ENCODE measurements around the gene RAB1A.

Gene RAB1A

GRCh38 chr2:65085148-65085547 is 44.8 kb downstream of the RAB1A start:
- DNase-seq = no peak

GRCh38 chr2:65081232-65081685 is 48.6 kb downstream of the RAB1A start:
- DNase-seq = no peak

GRCh38 chr2:65079017-65079416 is 50.9 kb downstream of the RAB1A start:
- DNase-seq = no peak

- no peak for DNase-seq
These were observed 52.0 kb downstream of the RAB1A start for GRCh38 chr2:65077898-65078297.

GRCh38 chr2:65076345-65076710 is 53.6 kb downstream of the RAB1A start:
- no peak for DNase-seq

GRCh38 chr2:65075605-65076344 is 54.1 kb downstream of the RAB1A start:
- no peak for DNase-seq

- DNase-seq = no peak
These were observed 54.7 kb downstream of the RAB1A start for GRCh38 chr2:65075176-65075575.

- DNase-seq = no peak
These were observed 55.9 kb downstream of the RAB1A start for GRCh38 chr2:65073879-65074565.

- DNase-seq = no peak
These were observed 57.5 kb downstream of the RAB1A start for GRCh38 chr2:65072181-65072970.

GRCh38 chr2:65071499-65072180 is 58.3 kb downstream of the RAB1A start:
- no peak for DNase-seq

GRCh38 chr2:65070856-65071255 is 59.0 kb downstream of the RAB1A start:
- no peak for DNase-seq

- DNase-seq = no peak
These were observed 59.6 kb downstream of the RAB1A start for GRCh38 chr2:65070172-65070830.

- no peak for DNase-seq
These were observed 60.5 kb downstream of the RAB1A start for GRCh38 chr2:65069439-65069824.

GRCh38 chr2:65067806-65068553 is 61.9 kb downstream of the RAB1A start:
- DNase-seq = no peak

- no peak for DNase-seq
These were observed 65.0 kb downstream of the RAB1A start for GRCh38 chr2:65064728-65065552.

GRCh38 chr2:65062843-65063825 is 66.8 kb downstream of the RAB1A start:
- DNase-seq = no peak

GRCh38 chr2:65061910-65062339 is 68.0 kb downstream of the RAB1A start:
- no peak for DNase-seq

GRCh38 chr2:65061146-65061909 is 68.6 kb downstream of the RAB1A start:
- DNase-seq = no peak

GRCh38 chr2:65059071-65059470 is 70.8 kb downstream of the RAB1A start:
- no peak for DNase-seq
